PC-9 (cell line): ENCODE results near the gene IFNLR1. TPM values are rescaled to one million over a fixed set of nuclear protein-coding genes. Genes with fewer than 3 reads are reported as not detected.
A peak's percentile ranks its signal among the peaks of the same experiment; 100 is the strongest.

Experiments
- BruUV-seq: library from RNA; stranded (reverse); fragments of 400-500 nt; replicated peaks from 2 replicates; lab custom pipeline; 2021; lab: Mats Ljungman, UMichigan
- CTCF ChIA-PET: fragments of 300-600 bp; sonication (Branson Sonifier 250); formaldehyde crosslinking; loops from one replicate; lab custom pipeline; 2022; ENCODE audit warnings: antibody characterized with exemption; lab: Charles Lee
- POLR2A ChIA-PET: fragments of 300-600 bp; sonication (Branson Sonifier 250); formaldehyde crosslinking; loops from one replicate; lab custom pipeline; 2022; ENCODE audit warnings: antibody characterized with exemption; ENCODE audit not compliant: unreplicated experiment; lab: Charles Lee
- DNase-seq, 2 experiments: peaks; one replicate each; pipeline versions ENCODE4 v3.0.0 to v3.0.0-alpha.2; 2015 to 2022; ENCODE audit warnings: mixed read lengths in 1 of 2
- H2AFZ ChIP-seq: fragments of 200-600 bp; sonication (generic); 2 replicates; pipeline ENCODE4 v1.8.1; 2017; ENCODE audit warnings: antibody characterized with exemption
- H3F3A ChIP-seq: fragments of 200-600 bp; sonication (generic); 2 replicates; pipeline ENCODE4 v1.8.1; 2017; ENCODE audit warnings: antibody characterized with exemption, mild to moderate bottlenecking, low read depth; ENCODE audit not compliant: insufficient read depth
- H3K27ac ChIP-seq: fragments of 200-600 bp; sonication (generic); 2 replicates; pipeline ENCODE4 v1.6.1; 2016; ENCODE audit warnings: mixed run types
- H3K27me3 ChIP-seq: fragments of 200-600 bp; sonication (generic); 2 replicates; pipeline ENCODE4 v1.6.1; 2016; ENCODE audit warnings: low read depth, mixed run types; ENCODE audit not compliant: insufficient read depth
- H3K36me3 ChIP-seq: fragments of 200-600 bp; sonication (generic); 2 replicates; pipeline ENCODE4 v1.6.1; 2016; ENCODE audit warnings: low read depth, mixed run types
- H3K4me1 ChIP-seq: fragments of 200-600 bp; sonication (generic); replicated peaks from 2 replicates; pipeline ENCODE4 v1.6.1; 2016; ENCODE audit warnings: mixed run types; ENCODE audit not compliant: insufficient read depth
- H3K4me2 ChIP-seq: fragments of 200-600 bp; sonication (generic); 2 replicates; pipeline ENCODE4 v1.6.1; 2017; ENCODE audit warnings: mixed run types
- H3K4me3 ChIP-seq: fragments of 200-600 bp; sonication (generic); 2 replicates; pipeline ENCODE4 v1.6.1; 2016; ENCODE audit warnings: mixed run types
- H3K79me2 ChIP-seq: fragments of 200-600 bp; sonication (generic); 2 replicates; pipeline ENCODE4 v1.6.1; 2017; ENCODE audit warnings: low read depth, mixed run types
- H3K9me2 ChIP-seq: fragments of 200-600 bp; sonication (generic); 2 replicates; pipeline ENCODE4 v1.8.1; 2017; ENCODE audit warnings: mild to moderate bottlenecking; ENCODE audit not compliant: insufficient read depth
- H3K9me3 ChIP-seq: fragments of 200-600 bp; sonication (generic); 2 replicates; pipeline ENCODE4 v1.8.1; 2016; ENCODE audit warnings: low read depth; ENCODE audit not compliant: insufficient read depth
- H4K20me1 ChIP-seq: fragments of 200-600 bp; sonication (generic); 2 replicates; pipeline ENCODE4 v1.8.1; 2017; ENCODE audit not compliant: insufficient read depth
- CTCF ChIP-seq: fragments of 200-600 bp; sonication (generic); conservative IDR thresholded peaks from 2 replicates; pipeline ENCODE4 v1.6.1; 2017; ENCODE audit warnings: mixed run types, antibody characterized with exemption, mild to moderate bottlenecking, moderate library complexity
- EZH2 ChIP-seq: fragments of 200-600 bp; sonication (generic); IDR thresholded peaks from 2 replicates; pipeline ENCODE4 v1.8.0; 2017; ENCODE audit warnings: antibody characterized with exemption, low read depth
- intact Hi-C: fragments of 100-400 bp; cut with micrococcal nuclease; formaldehyde crosslinking; loops from one replicate; pipeline ENCODE4 v1.10.0; 2022; ENCODE audit not compliant: unreplicated experiment
- total RNA-seq: library from RNA; stranded (reverse); gene quantifications from 2 replicates; pipeline ENCODE4 v1.2.3, GENCODE V29; 2021

IFNLR1 gene
- total RNA-seq, 1 experiment from 2014 or later = 5.5 TPM

GRCh38 chr1:24202556-24202955 lies 15.5 kb upstream of the IFNLR1 start:
- TF ChIP-seq EZH2 = no peak
- TF ChIP-seq CTCF = no peak
- Histone ChIP-seq H2AFZ (no peak overlapping the region), H3K4me1 (peaks cover 27% of the 10 kb centered on the region), H3K27me3 (no peaks in the 10 kb centered on the region), H3K27ac (peak overlapping the region; percentile 76), H3K4me2 (peak overlapping the region; percentile 56), H3K9me2 (no peaks in the 10 kb centered on the region), H3K79me2 (no peaks in the 10 kb centered on the region), H4K20me1 (no peaks in the 10 kb centered on the region), H3K4me3 (no peak overlapping the region), H3F3A (peaks cover 25% of the 10 kb centered on the region), H3K36me3 (no peaks in the 10 kb centered on the region), H3K9me3 (no peaks in the 10 kb centered on the region)
- ChIA-PET POLR2A (interaction anchor here (0.7 kb wide), 2 partner anchors 177 to 189 kb away, joined by 3 to 4 read pairs; no protein-coding TSS in a partner anchor), CTCF (interaction anchor here (0.6 to 2.5 kb wide), 17 partner anchors 11 to 628 kb away, joined by 3 to 40 read pairs (median 4); no protein-coding TSS in a partner anchor)
- no TSS peak for BruUV-seq
- intact Hi-C loops = loop anchor here (1.0 to 10.0 kb wide), 2 partner anchors 188 to 632 kb away; no protein-coding TSS in a partner anchor
- no peak for DNase-seq

GRCh38 chr1:24201941-24202440 lies 14.9 kb upstream of the IFNLR1 start:
- H3K27ac ChIP-seq = peak overlapping the region; percentile 76
- no peak overlapping the region for H2AFZ ChIP-seq
- peak overlapping the region; percentile 56 for H3K4me2 ChIP-seq
- H3K79me2 ChIP-seq = no peaks in the 10 kb centered on the region
- peaks cover 27% of the 10 kb centered on the region for H3K4me1 ChIP-seq
- H3K9me2 ChIP-seq = no peaks in the 10 kb centered on the region
- intact Hi-C loops = loop anchor here (1.0 to 10.0 kb wide), 2 partner anchors 188 to 633 kb away; no protein-coding TSS in a partner anchor
- no peaks in the 10 kb centered on the region for H3K36me3 ChIP-seq
- peak; percentile 86 to 89 for DNase-seq
- H3K9me3 ChIP-seq = no peaks in the 10 kb centered on the region
- H3K4me3 ChIP-seq = no peak overlapping the region
- ChIA-PET CTCF (interaction anchor here (0.6 to 2.5 kb wide), 19 partner anchors 10 to 628 kb away, joined by 3 to 40 read pairs (median 4); no protein-coding TSS in a partner anchor), POLR2A (interaction anchor here (0.6 to 0.7 kb wide), 4 partner anchors 52 to 1024 kb away, joined by 3 to 16 read pairs (median 4); no protein-coding TSS in a partner anchor)
- H4K20me1 ChIP-seq = no peaks in the 10 kb centered on the region
- H3K27me3 ChIP-seq = no peaks in the 10 kb centered on the region
- TF ChIP-seq EZH2 = no peak
- TF ChIP-seq CTCF = peak; percentile 86
- peaks cover 25% of the 10 kb centered on the region for H3F3A ChIP-seq
- BruUV-seq = no TSS peak

- no peaks in the 10 kb centered on the region for H3K79me2 ChIP-seq
- peaks cover 25% of the 10 kb centered on the region for H3F3A ChIP-seq
- no peaks in the 10 kb centered on the region for H4K20me1 ChIP-seq
- no peak overlapping the region for H3K27ac ChIP-seq
- H3K4me1 ChIP-seq = peaks cover 27% of the 10 kb centered on the region
- no peak overlapping the region for H3K4me3 ChIP-seq
- H3K36me3 ChIP-seq = no peaks in the 10 kb centered on the region
- TF ChIP-seq EZH2 (no peak), CTCF (peak; percentile 92)
- CTCF ChIA-PET = interaction anchor here (0.5 to 3.4 kb wide), 7 partner anchors 49 to 547 kb away, joined by 3 to 43 read pairs (median 4); partner anchors contain the start of genes RCAN3 and STPG1
- no peak overlapping the region for H2AFZ ChIP-seq
- POLR2A ChIA-PET = interaction anchor here (0.5 to 0.7 kb wide), 2 partner anchors 46 to 248 kb away, joined by 3 to 4 read pairs; no protein-coding TSS in a partner anchor
- no peak overlapping the region for H3K4me2 ChIP-seq
- H3K9me3 ChIP-seq = no peaks in the 10 kb centered on the region
- no peaks in the 10 kb centered on the region for H3K27me3 ChIP-seq
- DNase-seq = peak in 1 of 2 experiments; percentile 53
- BruUV-seq = no TSS peak
- H3K9me2 ChIP-seq = no peaks in the 10 kb centered on the region
- intact Hi-C loops = loop anchor here (1.0 to 2.0 kb wide), 4 partner anchors 49 to 436 kb away; no protein-coding TSS in a partner anchor
Observed at GRCh38 chr1:24199291-24199900, 12.3 kb upstream of the IFNLR1 start.
